Left kidney (tissue), 2 donors: ENCODE results near the gene TMEM203. TPM values are rescaled to one million over a fixed set of nuclear protein-coding genes. Genes with fewer than 3 reads are reported as not detected.

Experiments used
- DNase-seq: peaks from one replicate; pipeline ENCODE4 v3.0.0-alpha.2; 2013
- polyA plus RNA-seq: library from polyadenylated mRNA; unstranded; fragments of 120-200 nt; gene quantifications from one replicate; pipeline ENCODE4 v1.2.1, GENCODE V29; 2013; ENCODE audit not compliant: insufficient read length

The TMEM203 gene
- polyA plus RNA-seq, 1 donor, result 39.0 TPM

- DNase-seq, result no peak
Measured at GRCh38 chr9:137230705-137231371, 25.4 kb upstream of the TMEM203 start, which contains the start of gene SLC34A3. SLC34A3 (plus strand) TSS chr9:137230901; CDS start chr9:137231703, 802 bp downstream.

GRCh38 chr9:137229903-137230704 is 24.7 kb upstream of the TMEM203 start:
- no peak for DNase-seq

GRCh38 chr9:137228968-137229896 is 23.8 kb upstream of the TMEM203 start:
- no peak for DNase-seq

DNA sequence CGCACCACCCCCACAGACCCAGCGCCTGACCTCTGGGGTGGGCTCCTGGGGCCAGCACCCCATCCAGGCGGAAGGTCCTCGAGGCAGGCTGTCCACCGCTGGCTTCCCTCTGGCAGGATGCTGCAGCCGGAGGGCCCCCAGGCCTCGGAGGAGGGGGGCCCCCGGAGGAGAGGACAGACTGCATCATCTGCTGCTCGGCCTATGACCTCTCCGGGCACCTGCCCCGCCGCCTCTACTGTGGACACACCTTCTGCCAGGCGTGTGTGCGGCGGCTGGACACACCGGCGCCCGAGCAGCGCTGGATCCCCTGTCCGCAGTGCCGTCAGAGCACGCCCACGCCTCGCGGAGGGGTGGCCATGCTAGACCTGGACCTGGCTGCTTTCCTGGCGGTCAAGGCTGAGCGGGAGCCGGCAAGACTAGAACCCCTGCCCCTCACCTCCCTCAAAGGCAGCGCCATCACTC is 23.1 kb upstream of the TMEM203 start:
- DNase-seq, result no peak

DNA sequence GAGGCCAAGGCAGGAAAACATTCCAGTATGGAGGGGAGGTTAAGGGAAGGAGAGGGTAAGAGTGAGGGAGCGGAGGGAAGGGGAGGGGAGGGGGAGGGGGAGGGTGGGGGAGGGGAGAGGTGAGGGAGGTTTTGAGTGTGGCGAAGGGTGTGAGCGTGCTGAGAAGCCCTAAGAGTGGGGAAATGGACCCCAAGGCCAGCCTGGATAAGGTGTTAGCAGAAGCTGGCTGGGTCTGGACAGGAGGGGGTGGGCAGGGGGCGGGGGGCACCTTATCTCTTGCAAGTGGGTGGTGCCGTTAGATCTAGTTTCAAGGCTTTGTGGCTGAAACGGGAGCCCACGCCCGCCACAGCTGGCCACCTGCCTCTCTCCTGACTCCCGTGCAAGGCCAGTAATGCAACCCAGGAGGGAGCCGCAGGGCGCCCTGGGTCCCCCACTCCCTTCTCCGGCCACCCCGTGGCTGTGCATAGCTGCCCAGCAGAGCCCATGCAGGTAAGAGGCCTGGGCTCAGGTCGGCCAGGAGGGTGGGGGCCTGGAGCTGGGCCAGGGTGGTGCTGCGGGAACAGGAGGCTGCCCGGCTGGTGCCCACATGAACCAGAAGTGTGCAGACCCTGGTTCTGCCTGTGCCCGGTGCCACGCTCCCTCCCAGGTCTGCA is 22.5 kb upstream of the TMEM203 start:
- DNase-seq, result no peak

DNA sequence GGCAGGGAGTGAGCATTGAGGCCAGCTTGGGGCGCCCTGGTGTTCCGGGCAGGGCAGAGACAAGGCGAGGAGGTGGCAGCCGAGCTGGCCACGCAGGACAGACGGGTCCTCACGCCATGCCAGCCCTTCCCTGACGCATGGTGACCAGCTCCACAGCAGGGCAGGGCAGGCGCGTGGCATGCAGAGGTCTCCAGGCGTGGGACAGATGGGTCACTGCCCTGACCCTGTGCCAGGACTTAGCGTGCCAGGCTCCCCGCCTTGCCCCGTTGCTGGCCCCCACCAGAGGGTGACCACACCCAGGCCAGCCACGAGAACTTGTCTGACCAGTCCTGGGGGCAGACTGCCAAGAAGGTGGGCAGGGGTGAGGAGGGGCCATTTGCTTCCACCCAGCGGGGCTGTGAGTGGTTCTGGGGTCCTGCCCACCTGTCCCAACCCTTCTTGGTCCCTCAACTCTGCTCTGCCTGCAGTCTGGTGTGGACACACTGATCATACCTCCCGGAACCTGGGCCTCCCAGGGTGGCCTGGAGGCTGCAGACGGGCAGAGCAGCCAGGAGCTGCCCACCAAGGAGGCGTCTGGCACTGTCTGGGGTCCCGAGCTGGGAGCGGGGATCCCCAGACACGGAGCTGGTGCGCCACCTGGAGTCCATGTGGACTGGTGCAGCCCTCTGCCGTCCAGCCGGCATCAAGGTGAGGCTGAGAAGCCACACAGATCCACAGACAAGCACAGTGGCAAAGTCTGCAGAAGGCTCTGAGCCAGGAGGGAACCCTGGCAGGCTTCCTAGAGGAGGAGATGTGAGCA is 21.8 kb upstream of the TMEM203 start, which contains the start of gene RNF224:
TSS of gene RNF224 (plus strand) at position 449 of the 799 bp plus-strand sequence. CDS start 834 bp downstream, outside the sequence.
- peak; percentile 68 for DNase-seq

DNA sequence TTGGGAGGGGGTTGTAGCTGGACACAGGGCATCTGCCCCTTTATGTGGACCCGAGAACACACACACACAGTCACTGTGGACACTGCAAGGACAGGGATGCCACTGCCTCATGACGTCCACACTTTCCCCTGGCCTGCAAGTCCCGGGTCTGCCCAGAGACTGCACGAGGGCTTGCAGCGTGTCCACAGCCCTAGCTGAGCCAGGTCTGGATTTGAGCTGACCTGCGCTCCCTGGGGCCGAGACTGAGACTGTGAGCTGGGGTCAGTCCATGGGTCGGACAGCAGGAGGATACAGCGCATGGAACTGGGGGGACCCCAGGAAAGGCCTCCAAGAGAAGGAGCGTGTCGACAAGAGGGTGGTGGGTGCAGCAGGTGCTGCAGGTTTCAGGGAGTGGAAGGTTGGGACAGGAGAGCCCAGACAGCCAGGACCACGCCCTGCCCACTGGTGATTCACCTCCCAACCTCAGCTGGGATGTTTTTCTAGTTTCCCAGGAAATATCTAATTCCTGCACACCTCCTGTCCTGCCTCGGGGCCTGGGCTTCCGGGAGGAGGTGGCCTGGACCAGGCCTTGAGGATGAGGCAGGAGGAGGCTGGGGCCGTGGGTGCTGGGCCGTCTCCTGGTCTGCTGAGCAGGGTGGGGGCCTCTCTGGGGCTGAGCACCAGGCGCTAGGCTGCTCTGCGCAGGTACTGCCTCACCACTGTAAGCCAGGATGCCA is 21.0 kb upstream of the TMEM203 start:
- no peak for DNase-seq

GRCh38 chr9:137225699-137226331 is 20.4 kb upstream of the TMEM203 start:
- DNase-seq, result no peak

- DNase-seq, result no peak
Measured at GRCh38 chr9:137224830-137225694, 19.6 kb upstream of the TMEM203 start, which contains the start of gene CYSRT1. CYSRT1 (plus strand) TSS chr9:137225174; CDS start chr9:137225622, 448 bp downstream.

DNA sequence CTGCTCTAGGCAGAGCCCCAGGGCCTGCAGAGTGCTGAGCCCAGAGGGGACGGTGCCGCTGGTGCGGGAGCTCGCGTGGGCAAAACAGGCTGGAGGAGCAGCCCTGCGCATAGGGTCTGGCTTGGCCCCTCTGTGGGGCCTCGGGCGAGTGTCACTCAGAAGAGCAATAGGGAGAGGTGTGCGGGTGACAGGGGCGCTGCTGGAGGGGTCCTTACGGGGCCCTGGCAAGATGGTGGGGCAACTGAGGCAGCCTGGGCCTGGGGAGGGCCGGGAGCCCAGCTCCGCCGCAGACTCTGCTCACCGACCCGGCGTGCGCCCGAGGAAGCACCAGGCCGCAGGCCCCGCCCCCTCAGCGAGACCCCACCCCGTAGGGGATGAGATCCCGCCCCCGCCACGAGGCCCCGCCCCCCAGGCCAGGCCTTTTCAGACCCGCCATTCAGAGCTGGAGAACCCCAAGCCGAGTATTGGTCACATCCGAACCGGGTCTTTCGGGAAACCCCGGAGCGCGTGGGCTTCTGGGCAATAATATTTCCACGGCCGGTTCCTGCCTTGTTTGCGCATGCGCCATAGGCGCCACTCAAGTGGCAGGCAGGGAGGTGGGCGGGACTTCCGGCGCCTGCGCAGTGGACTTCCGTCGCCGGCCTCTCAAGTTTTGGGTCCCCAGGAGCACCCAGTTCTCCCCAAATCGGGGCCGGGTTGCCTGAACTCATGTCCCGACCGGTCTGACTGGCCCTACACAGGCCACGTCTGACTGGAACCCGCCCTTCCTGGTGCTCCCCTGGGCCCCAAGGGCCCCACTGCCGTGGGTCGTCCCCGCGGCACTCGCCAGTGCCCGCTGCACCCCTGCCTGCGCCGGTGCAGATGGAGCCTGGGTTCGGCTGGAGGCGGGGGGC is 17.9 kb upstream of the TMEM203 start:
- DNase-seq, result peak; percentile 96

DNA sequence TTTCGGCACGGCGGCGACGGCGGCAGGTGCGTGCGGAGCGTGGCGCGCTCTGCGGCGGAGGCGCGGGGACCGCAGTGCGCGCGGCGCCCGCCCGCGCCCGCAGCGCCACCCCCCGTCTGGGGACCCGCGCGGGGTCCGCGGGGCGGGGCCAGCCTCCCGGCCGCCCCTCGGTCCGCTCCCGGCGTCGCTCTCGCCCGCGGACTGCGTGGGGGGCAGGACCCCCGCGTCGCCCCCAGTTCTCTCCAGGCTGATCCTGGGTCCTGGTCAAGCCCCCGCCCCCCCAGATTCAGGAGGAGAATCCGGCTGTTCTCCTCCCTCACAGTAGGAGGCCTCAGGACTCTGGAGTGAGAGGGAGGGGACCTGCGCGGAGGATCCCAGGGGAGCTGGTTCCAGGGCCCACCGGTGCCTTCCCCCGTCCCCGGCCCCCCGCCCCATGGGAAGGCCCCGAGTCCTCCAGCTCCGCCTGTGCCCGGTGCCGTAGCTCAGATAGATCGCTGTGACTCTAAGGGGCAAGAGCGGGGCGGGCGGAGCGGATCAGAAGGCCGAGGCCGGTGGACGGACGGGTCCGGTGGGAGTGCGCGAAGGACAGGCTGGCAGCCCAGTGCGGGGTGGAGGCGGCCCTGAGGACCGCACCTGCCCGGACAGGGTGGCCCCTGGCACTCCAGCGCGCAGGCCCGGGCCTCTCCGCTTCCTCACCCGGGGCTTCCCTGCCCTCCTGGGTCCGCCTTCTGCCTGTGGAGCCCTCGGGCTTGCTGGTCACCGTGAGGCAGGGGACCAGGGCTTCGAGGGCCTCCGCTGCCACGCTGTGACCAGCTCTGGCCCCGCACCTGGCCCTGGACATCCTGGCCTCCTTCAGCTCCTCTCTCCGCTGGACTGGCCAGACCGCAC is 17.0 kb upstream of the TMEM203 start, which contains the start of gene RNF208:
TSS of gene RNF208 (minus strand) at position 51 of the 888 bp plus-strand sequence. CDS start 1,028 bp downstream, outside the sequence.
- DNase-seq, result no peak

DNA sequence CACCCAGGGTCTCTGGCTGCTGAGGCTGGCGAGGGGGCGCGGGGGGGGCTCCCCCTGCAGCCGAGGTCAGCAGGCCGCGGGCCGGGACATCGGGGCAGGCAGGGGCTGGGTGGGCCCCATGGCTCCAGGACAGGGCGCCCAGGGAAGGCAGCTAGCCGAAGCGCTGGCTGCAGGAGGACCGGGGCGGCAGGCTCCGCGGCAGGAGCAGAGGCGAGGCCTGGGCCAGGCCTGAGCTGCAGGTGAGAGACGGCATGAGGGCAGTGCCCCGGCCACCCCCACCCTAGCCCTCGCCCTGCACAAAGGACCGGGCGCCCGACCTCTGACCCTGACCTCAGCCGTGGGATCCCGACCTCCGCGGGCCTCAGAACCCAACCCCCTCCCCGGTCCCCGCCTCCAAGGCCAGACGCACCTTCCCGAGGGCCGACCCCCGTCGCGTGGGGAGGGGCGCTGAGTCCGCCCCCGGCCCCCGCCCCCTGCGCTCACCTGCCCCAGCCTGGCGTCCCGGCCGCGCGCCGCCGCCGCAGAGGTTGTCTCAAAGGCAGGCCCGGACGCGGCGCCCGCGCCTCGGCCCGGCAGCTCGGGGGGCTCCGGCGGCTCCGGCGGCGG is 16.2 kb upstream of the TMEM203 start:
- DNase-seq, result no peak

- DNase-seq, result no peak
Measured at GRCh38 chr9:137221095-137221505, 15.7 kb upstream of the TMEM203 start.

- no peak for DNase-seq
Measured at GRCh38 chr9:137220317-137221094, 15.1 kb upstream of the TMEM203 start.
